SJCRH30 (cell line): ENCODE results near the gene C14orf93. TPM values are rescaled to one million over a fixed set of nuclear protein-coding genes. Genes with fewer than 3 reads are reported as not detected.

ENCODE experiments used
- DNase-seq, 2 experiments: peaks; one replicate each; pipeline ENCODE4 v3.0.0-alpha.2; 2015 to 2020
- H3K27ac ChIP-seq: fragments of 250-450 bp; sonication (Bioruptor Pico); 2 replicates; pipeline ENCODE4 v1.5.1; 2020; ENCODE audit warnings: mild to moderate bottlenecking, moderate library complexity
- H3K27me3 ChIP-seq: fragments of 250-450 bp; sonication (Bioruptor Pico); 2 replicates; pipeline ENCODE4 v1.5.1; 2020; ENCODE audit warnings: mild to moderate bottlenecking, moderate library complexity
- H3K36me3 ChIP-seq: fragments of 250-450 bp; sonication (Bioruptor Pico); 2 replicates; pipeline ENCODE4 v1.5.1; 2020; ENCODE audit warnings: mild to moderate bottlenecking, moderate library complexity
- H3K4me1 ChIP-seq: fragments of 250-450 bp; sonication (Bioruptor Pico); 2 replicates; pipeline ENCODE4 v1.5.1; 2020; ENCODE audit warnings: mild to moderate bottlenecking, moderate library complexity
- H3K4me3 ChIP-seq: fragments of 250-450 bp; sonication (Bioruptor Pico); 2 replicates; pipeline ENCODE4 v1.5.1; 2020; ENCODE audit warnings: mild to moderate bottlenecking, moderate library complexity
- H3K9me3 ChIP-seq: fragments of 250-450 bp; sonication (Bioruptor Pico); replicated peaks from 2 replicates; pipeline ENCODE4 v1.5.1; 2020; ENCODE audit warnings: mild to moderate bottlenecking, moderate library complexity
- total RNA-seq: library from RNA; depleted of rRNA; stranded (reverse); fragments of >200 nt; shearing (Covaris generic); gene quantifications from 2 replicates; pipeline ENCODE4 v1.2.3, GENCODE V29; 2014

The C14orf93 gene
- total RNA-seq, 1 experiment from 2014 or later = 13.5 TPM

GRCh38 chr14:23034498-23035302 is 24.8 kb upstream of the C14orf93 start, which contains the start of gene PSMB5:
PSMB5 (minus strand) TSS chr14:23034900; CDS start chr14:23034881, 19 bp downstream.
- peak within 1 kb of the TSS; percentile 96 for H3K27ac ChIP-seq

GRCh38 chr14:23033801-23034497 is 24.0 kb upstream of the C14orf93 start:
- peaks cover 4% of the 10 kb centered on the region; the same call in 1 of the 2 replicates for H3K4me1 ChIP-seq
- H3K36me3 ChIP-seq = peaks cover 44% of the 10 kb centered on the region
- DNase-seq = peak; percentile 10 to 33
- peak overlapping the region; percentile 96 for H3K27ac ChIP-seq
- no peaks in the 10 kb centered on the region for H3K9me3 ChIP-seq
- peak overlapping the region; percentile 84 for H3K4me3 ChIP-seq
- H3K27me3 ChIP-seq = no peaks in the 10 kb centered on the region

More at GRCh38 chr14:23034498-23035302, 24.8 kb upstream of the C14orf93 start, which contains the start of gene PSMB5:
- no peaks in the 10 kb centered on the region for H3K27me3 ChIP-seq
- peak; percentile 92 to 96 for DNase-seq
- peak within 1 kb of the TSS; percentile 84 for H3K4me3 ChIP-seq
- no peaks in the 10 kb centered on the region for H3K9me3 ChIP-seq
- H3K36me3 ChIP-seq = peaks cover 39% of the 10 kb centered on the region
- peaks cover 4% of the 10 kb centered on the region; the same call in 1 of the 2 replicates for H3K4me1 ChIP-seq

- Histone ChIP-seq H3K27me3 (no peaks in the 10 kb centered on the region), H3K4me3 (peak overlapping the region; percentile 84), H3K36me3 (peaks cover 50% of the 10 kb centered on the region), H3K27ac (no peak overlapping the region), H3K9me3 (no peaks in the 10 kb centered on the region), H3K4me1 (peaks cover 4% of the 10 kb centered on the region; the same call in 1 of the 2 replicates)
- DNase-seq = no peak
Measured at GRCh38 chr14:23033251-23033727, 23.3 kb upstream of the C14orf93 start.

GRCh38 chr14:23030936-23031335 is 21.0 kb upstream of the C14orf93 start:
- Histone ChIP-seq H3K27ac (no peak overlapping the region), H3K9me3 (no peaks in the 10 kb centered on the region), H3K36me3 (peaks cover 66% of the 10 kb centered on the region), H3K4me1 (peaks cover 4% of the 10 kb centered on the region; the same call in 1 of the 2 replicates), H3K27me3 (no peaks in the 10 kb centered on the region), H3K4me3 (no peak overlapping the region)
- no peak for DNase-seq

- Histone ChIP-seq H3K27me3 (no peaks in the 10 kb centered on the region), H3K4me3 (no peak overlapping the region), H3K4me1 (no peaks in the 10 kb centered on the region), H3K27ac (no peak overlapping the region), H3K9me3 (no peaks in the 10 kb centered on the region), H3K36me3 (peaks cover 72% of the 10 kb centered on the region)
- no peak for DNase-seq
Measured at GRCh38 chr14:23028799-23029198, 18.9 kb upstream of the C14orf93 start.

- Histone ChIP-seq H3K4me3 (no peak overlapping the region), H3K27ac (no peak overlapping the region), H3K9me3 (no peaks in the 10 kb centered on the region), H3K4me1 (no peaks in the 10 kb centered on the region), H3K27me3 (no peaks in the 10 kb centered on the region), H3K36me3 (peaks cover 41% of the 10 kb centered on the region)
- DNase-seq = no peak
Measured at GRCh38 chr14:23025151-23025814, 15.3 kb upstream of the C14orf93 start.

- DNase-seq = no peak
- Histone ChIP-seq H3K36me3 (peaks cover 35% of the 10 kb centered on the region), H3K4me3 (no peak overlapping the region), H3K27me3 (no peaks in the 10 kb centered on the region), H3K4me1 (no peaks in the 10 kb centered on the region), H3K9me3 (no peaks in the 10 kb centered on the region), H3K27ac (no peak overlapping the region)
Measured at GRCh38 chr14:23024612-23025075, 14.7 kb upstream of the C14orf93 start.

GRCh38 chr14:23023795-23024152 is 13.8 kb upstream of the C14orf93 start:
- Histone ChIP-seq H3K9me3 (no peaks in the 10 kb centered on the region), H3K36me3 (peaks cover 28% of the 10 kb centered on the region), H3K27me3 (no peaks in the 10 kb centered on the region), H3K4me3 (no peak overlapping the region), H3K4me1 (no peaks in the 10 kb centered on the region), H3K27ac (no peak overlapping the region)
- DNase-seq = no peak

- H3K4me3 ChIP-seq = no peak overlapping the region
Measured at GRCh38 chr14:23023022-23023794, 13.3 kb upstream of the C14orf93 start.

GRCh38 chr14:23021889-23022442 is 12.0 kb upstream of the C14orf93 start:
- Histone ChIP-seq H3K36me3 (peaks cover 18% of the 10 kb centered on the region; the same call in 1 of the 2 replicates), H3K4me3 (no peak overlapping the region), H3K27me3 (no peaks in the 10 kb centered on the region), H3K4me1 (no peaks in the 10 kb centered on the region), H3K27ac (no peak overlapping the region), H3K9me3 (no peaks in the 10 kb centered on the region)
- DNase-seq = no peak

More at GRCh38 chr14:23023022-23023794, 13.3 kb upstream of the C14orf93 start:
- H3K27ac ChIP-seq = no peak overlapping the region
- no peaks in the 10 kb centered on the region for H3K9me3 ChIP-seq
- H3K36me3 ChIP-seq = peaks cover 24% of the 10 kb centered on the region
- H3K27me3 ChIP-seq = no peaks in the 10 kb centered on the region
- no peaks in the 10 kb centered on the region for H3K4me1 ChIP-seq
- DNase-seq = no peak

GRCh38 chr14:23021434-23021833 is 11.5 kb upstream of the C14orf93 start:
- H3K27ac ChIP-seq = no peak overlapping the region

GRCh38 chr14:23020143-23021128 is 10.5 kb upstream of the C14orf93 start:
- Histone ChIP-seq H3K27me3 (no peaks in the 10 kb centered on the region), H3K36me3 (peaks cover 3% of the 10 kb centered on the region; the same call in 1 of the 2 replicates), H3K4me1 (no peaks in the 10 kb centered on the region), H3K9me3 (no peaks in the 10 kb centered on the region), H3K27ac (no peak overlapping the region), H3K4me3 (no peak overlapping the region)
- no peak for DNase-seq

More at GRCh38 chr14:23021434-23021833, 11.5 kb upstream of the C14orf93 start:
- H3K4me3 ChIP-seq = no peak overlapping the region
- no peaks in the 10 kb centered on the region for H3K9me3 ChIP-seq
- no peak for DNase-seq
- peaks cover 13% of the 10 kb centered on the region; the same call in 1 of the 2 replicates for H3K36me3 ChIP-seq
- H3K4me1 ChIP-seq = no peaks in the 10 kb centered on the region
- H3K27me3 ChIP-seq = no peaks in the 10 kb centered on the region

GRCh38 chr14:23018107-23018506 is 8.2 kb upstream of the C14orf93 start:
- DNase-seq = no peak
- Histone ChIP-seq H3K36me3 (peaks cover 2% of the 10 kb centered on the region; the same call in 1 of the 2 replicates), H3K27me3 (no peaks in the 10 kb centered on the region), H3K9me3 (no peaks in the 10 kb centered on the region), H3K27ac (no peak overlapping the region), H3K4me3 (no peak overlapping the region), H3K4me1 (no peaks in the 10 kb centered on the region)
